Measurements from ENCODE around the gene SELENOF. TPM values are rescaled to one million over a fixed set of nuclear protein-coding genes. Genes with fewer than 3 reads are reported as not detected.

Gene SELENOF
- polyA plus RNA-seq, 1 of the 3 experiments (the other 2 are of a cell fraction), result 155 TPM

GRCh38 chr1:86940599-86940998 is 26.7 kb upstream of the SELENOF start (continued):
- TF ChIP-seq MAX (IDR thresholded peaks at IDR 0.05; ENCODE audit: low read depth), result no peak
- TF ChIP-seq NRF1 (IDR thresholded peaks at IDR 0.05; ENCODE audit: low read depth, low read length), result no peak
- TF ChIP-seq FOXM1 (IDR thresholded peaks at IDR 0.05; ENCODE audit: low read depth), result no peak

- 98% methylated on average over 3 of the region's 3 CpGs for WGBS (ENCODE audit: low lambda C conversion rate)
- Histone ChIP-seq H3K4me2 (no peak overlapping the region), H3K9me2 (no peaks in the 10 kb centered on the region), H3K4me3 (ENCODE audit: low read depth in 2 of 2, low read length in 1 of 2) (no peak overlapping the region), H3K27ac (ENCODE audit: low read depth in 2 of 2, low read length in 1 of 2) (no peak overlapping the region), H3F3A (replicated peaks; ENCODE audit: insufficient read depth) (no peaks in the 10 kb centered on the region), H3K36me3 (replicated peaks in 1 of 2; ENCODE audit: control insufficient read depth in 1 of 2, insufficient read depth in 2 of 2, low read length in 1 of 2) (no peaks in the 10 kb centered on the region), H3K9me3 (no peaks in the 10 kb centered on the region), H3K4me1 (ENCODE audit: control insufficient read depth in 1 of 2, insufficient read depth in 2 of 2, low read depth in 1 of 2, low read length in 1 of 2) (peaks cover 0 to 9% of the 10 kb centered on the region in 2 experiments; a peak in 2 of 4 replicates), H3K79me2 (ENCODE audit: insufficient read depth) (peaks cover 62% of the 10 kb centered on the region), H2AFZ (ENCODE audit: low read depth) (no peak overlapping the region), H3K27me3 (ENCODE audit: insufficient read depth) (no peaks in the 10 kb centered on the region), H3K9ac (no peak overlapping the region), H4K20me1 (ENCODE audit: insufficient read depth) (no peaks in the 10 kb centered on the region; the same call in 1 of the 2 replicates)
- ChIA-PET POLR2A (no interaction called here), CTCF (no interaction called here)
- TF ChIP-seq NFIC (IDR thresholded peaks at IDR 0.05; ENCODE audit: borderline replicate concordance) (no peak), FOSL2 (IDR thresholded peaks at IDR 0.05; ENCODE audit: borderline replicate concordance, low read depth) (no peak), EZH2phosphoT487 (IDR thresholded peaks at IDR 0.05; ENCODE audit: borderline replicate concordance, low read depth) (no peak)
- DNase-seq, result no peak
These were observed 25.5 kb upstream of the SELENOF start for GRCh38 chr1:86939406-86939805.

- H3K4me2 ChIP-seq, result no peak overlapping the region
- no peak overlapping the region for H3K9ac ChIP-seq
- peaks cover 0 to 9% of the 10 kb centered on the region in 2 experiments; a peak in 2 of 4 replicates for H3K4me1 ChIP-seq (ENCODE audit: control insufficient read depth in 1 of 2, insufficient read depth in 2 of 2, low read depth in 1 of 2, low read length in 1 of 2)
- DNase-seq, result no peak
- H3K4me3 ChIP-seq (ENCODE audit: low read depth in 2 of 2, low read length in 1 of 2), result no peak overlapping the region
- POLR2A ChIA-PET, result no interaction called here
- H3K9me2 ChIP-seq, result no peaks in the 10 kb centered on the region
- CTCF ChIA-PET, result interaction anchor here (1.0 kb wide), 1 partner anchor 11 kb away, joined by 3 read pairs; no protein-coding TSS in a partner anchor
- no peaks in the 10 kb centered on the region for H3K27me3 ChIP-seq (ENCODE audit: insufficient read depth)
- TF ChIP-seq ZBTB33 (IDR thresholded peaks at IDR 0.05; ENCODE audit: borderline replicate concordance, low read depth), result no peak
- TF ChIP-seq NFIC (IDR thresholded peaks at IDR 0.05; ENCODE audit: borderline replicate concordance), result no peak
- no peak for TF ChIP-seq USF1 (IDR thresholded peaks at IDR 0.05; ENCODE audit: borderline replicate concordance, low read depth)
- TF ChIP-seq FOXM1 (IDR thresholded peaks at IDR 0.05; ENCODE audit: low read depth), result no peak
- no peak for TF ChIP-seq SMC3 (IDR thresholded peaks at IDR 0.05; ENCODE audit: low read depth, low read length)
- TF ChIP-seq FOXJ3 (CRISPR knock-in tag; IDR thresholded peaks at IDR 0.05), result no peak
- no peak for TF ChIP-seq MXI1 (IDR thresholded peaks at IDR 0.05; ENCODE audit: low read depth, low read length)
- TF ChIP-seq RAD21 (IDR thresholded peaks at IDR 0.05; ENCODE audit: low read length), result no peak
- H3K36me3 ChIP-seq (replicated peaks in 1 of 2; ENCODE audit: control insufficient read depth in 1 of 2, insufficient read depth in 2 of 2, low read length in 1 of 2), result no peaks in the 10 kb centered on the region
- no peak overlapping the region for H3K27ac ChIP-seq (ENCODE audit: low read depth in 2 of 2, low read length in 1 of 2)
- H3F3A ChIP-seq (replicated peaks; ENCODE audit: insufficient read depth), result no peaks in the 10 kb centered on the region
- no peak overlapping the region for H2AFZ ChIP-seq (ENCODE audit: low read depth)
- peaks cover 63% of the 10 kb centered on the region for H3K79me2 ChIP-seq (ENCODE audit: insufficient read depth)
- H3K9me3 ChIP-seq, result no peaks in the 10 kb centered on the region
- WGBS (ENCODE audit: low lambda C conversion rate), result 100% methylated on average over 2 of the region's 2 CpGs
- no peaks in the 10 kb centered on the region; the same call in 1 of the 2 replicates for H4K20me1 ChIP-seq (ENCODE audit: insufficient read depth)
These were observed 24.9 kb upstream of the SELENOF start for GRCh38 chr1:86938855-86939254.

Data from SK-N-SH (cell line).